GM12891 (cell line): ENCODE data around the gene HPS6.

Source experiments
- SPI1 ChIP-seq: IDR thresholded peaks from 2 replicates; pipeline ENCODE4 v1.6.1; 2011; ENCODE audit warnings: low read depth, low read length, control low read depth
- TAF1 ChIP-seq: IDR thresholded peaks from 2 replicates; pipeline ENCODE4 v1.6.1; 2011; ENCODE audit warnings: low read depth, low read length, control low read depth

- TF ChIP-seq SPI1 (0 out of 2 replicates have a peak, but pooled peaks have one; percentile 16), TAF1 (no peak)
Measured at GRCh38 chr10:102115775-102116174, 50.6 kb downstream of the HPS6 start.
